GM18907 (cell line): Measurements from ENCODE around the gene FIGN.

Source experiments
- ATAC-seq: cut with Tn5 transposase; IDR thresholded peaks from one replicate; pipeline ENCODE4 v1.9.1; 2021; ENCODE audit warnings: mild to moderate bottlenecking, moderate library complexity; ENCODE audit not compliant: unreplicated experiment

FIGN gene

GRCh38 chr2:163665817-163666216 lies 70.0 kb downstream of the FIGN start:
- ATAC-seq = no peak

GRCh38 chr2:163665051-163665450 lies 70.8 kb downstream of the FIGN start:
- ATAC-seq = no peak

- ATAC-seq = no peak
Measured at GRCh38 chr2:163664610-163665009, 71.2 kb downstream of the FIGN start.

- ATAC-seq = no peak
Measured at GRCh38 chr2:163662141-163662780, 73.5 kb downstream of the FIGN start.

- ATAC-seq = no peak
Measured at GRCh38 chr2:163659224-163659623, 76.6 kb downstream of the FIGN start.

- ATAC-seq = no peak
Measured at GRCh38 chr2:163658556-163658955, 77.3 kb downstream of the FIGN start.

- no peak for ATAC-seq
Measured at GRCh38 chr2:163657281-163657656, 78.5 kb downstream of the FIGN start.

GRCh38 chr2:163656622-163657280 lies 79.1 kb downstream of the FIGN start:
- ATAC-seq = no peak

- ATAC-seq = no peak
Measured at GRCh38 chr2:163655667-163656066, 80.1 kb downstream of the FIGN start.

GRCh38 chr2:163652751-163653150 lies 83.1 kb downstream of the FIGN start:
- ATAC-seq = no peak

- ATAC-seq = no peak
Measured at GRCh38 chr2:163649080-163649479, 86.7 kb downstream of the FIGN start.

- no peak for ATAC-seq
Measured at GRCh38 chr2:163647300-163647699, 88.5 kb downstream of the FIGN start.

GRCh38 chr2:163646687-163647086 lies 89.1 kb downstream of the FIGN start:
- ATAC-seq = no peak

- no peak for ATAC-seq
Measured at GRCh38 chr2:163644238-163644637, 91.6 kb downstream of the FIGN start.

- no peak for ATAC-seq
Measured at GRCh38 chr2:163641986-163642385, 93.8 kb downstream of the FIGN start.

- no peak for ATAC-seq
Measured at GRCh38 chr2:163640542-163641193, 95.1 kb downstream of the FIGN start.

GRCh38 chr2:163637871-163638270 lies 97.9 kb downstream of the FIGN start:
- no peak for ATAC-seq

GRCh38 chr2:163633291-163633690 lies 102.5 kb downstream of the FIGN start:
- no peak for ATAC-seq

- ATAC-seq = no peak
Measured at GRCh38 chr2:163630836-163631235, 105.0 kb downstream of the FIGN start.

- no peak for ATAC-seq
Measured at GRCh38 chr2:163626639-163627109, 109.1 kb downstream of the FIGN start.

- no peak for ATAC-seq
Measured at GRCh38 chr2:163626208-163626607, 109.6 kb downstream of the FIGN start.

GRCh38 chr2:163625632-163626031 lies 110.2 kb downstream of the FIGN start:
- no peak for ATAC-seq
